Testis (tissue), 3 donors: ENCODE data around the gene SAMD3. TPM values are rescaled to one million over a fixed set of nuclear protein-coding genes. Genes with fewer than 3 reads are reported as not detected.

Experiments used
- DNase-seq: peaks from one replicate; pipeline ENCODE4 v3.0.0-alpha.2; 2019
- H3K27ac ChIP-seq, 2 donors: fragments of 200-600 bp; sonication (generic); one replicate each; pipeline ENCODE4 v1.5.1; 2019
- H3K27me3 ChIP-seq: fragments of 200-600 bp; sonication (generic); one replicate; pipeline ENCODE4 v1.5.1; 2019
- H3K36me3 ChIP-seq: fragments of 200-600 bp; sonication (generic); one replicate; pipeline ENCODE4 v1.5.1; 2017; ENCODE audit warnings: low read depth; ENCODE audit errors: missing control alignments
- H3K4me1 ChIP-seq: fragments of 200-600 bp; sonication (generic); one replicate; pipeline ENCODE4 v1.5.1; 2019
- H3K4me3 ChIP-seq, 2 donors: fragments of 200-600 bp; sonication (generic); one replicate each; pipeline ENCODE4 v1.5.1; 2017 to 2019
- H3K9me3 ChIP-seq: fragments of 200-600 bp; sonication (generic); one replicate; pipeline ENCODE4 v1.5.1; 2017
- POLR2A ChIP-seq: fragments of 450-650 bp; IDR thresholded peaks from one replicate; pipeline ENCODE4 v1.6.1; 2017; ENCODE audit warnings: antibody characterized with exemption, mild to moderate bottlenecking, moderate library complexity
- WGBS, 2 donors: methylation state at CpG; one replicate each; pipeline ENCODE4 v1.1.5; 2018; 5-methylcytosine and 5-hydroxymethylcytosine counted together
- intact Hi-C: fragments of 100-400 bp; cut with DNase I; formaldehyde crosslinking; loops from one replicate; pipeline ENCODE4 v1.15.1; 2023; ENCODE audit warnings: low total_unique reads
- polyA plus RNA-seq: library from polyadenylated mRNA; stranded (reverse); fragments of 350-450 nt; fragmentation: Illumina TruSeq; extraction: RNeasy Lipid Tissue Mini Kit (QIAGEN cat#74804); gene quantifications from one replicate; pipeline ENCODE4 v1.2.3, GENCODE V29; 2014; ENCODE audit warnings: low read depth, low replicate concordance; ENCODE audit not compliant: insufficient read depth
- total RNA-seq, 2 donors: library from RNA; depleted of rRNA; stranded (reverse); fragments of >200 nt; gene quantifications; one replicate each; pipeline ENCODE4 v1.2.3, GENCODE V29; 2016
- TF ChIP-seq, protein P1 (sequence below), 3 experiments: fragments of 450-650 bp in 2 of 3; fragments of 200-600 bp in 1 of 3; sonication (generic) in 1 of 3; IDR thresholded peaks; one replicate each; pipeline ENCODE4 v1.5.1; 2016 to 2019; ENCODE audit warnings: antibody characterized with exemption in 3 of 3, mild to moderate bottlenecking in 2 of 3, moderate library complexity in 1 of 3

SAMD3 gene
- total and polyA plus RNA-seq, 3 donors from 2014 or later, result 4.4 to 11.8 (median 5.5) TPM

DNA sequence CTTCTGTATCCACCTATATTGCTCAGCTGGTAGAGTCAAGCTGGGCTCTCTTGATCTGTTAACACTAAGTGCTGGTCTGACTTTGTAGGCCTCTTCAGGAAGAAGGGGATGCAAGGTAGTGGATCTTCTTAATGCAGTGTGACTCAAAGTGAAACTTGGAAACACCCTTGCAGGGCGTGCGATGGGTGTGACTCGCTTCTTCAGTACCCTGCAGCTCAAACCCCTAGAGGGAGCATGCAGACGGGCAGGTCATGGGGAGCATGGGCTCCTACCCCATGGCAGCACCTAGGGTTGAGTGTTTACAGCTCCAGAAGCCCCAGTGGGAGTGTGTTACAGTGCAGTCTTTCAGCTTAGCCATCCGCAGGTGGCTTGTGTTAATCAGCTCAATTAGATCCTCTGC is 757 bp upstream of the SAMD3 start:
- intact Hi-C loops, result no loop called here

DNA sequence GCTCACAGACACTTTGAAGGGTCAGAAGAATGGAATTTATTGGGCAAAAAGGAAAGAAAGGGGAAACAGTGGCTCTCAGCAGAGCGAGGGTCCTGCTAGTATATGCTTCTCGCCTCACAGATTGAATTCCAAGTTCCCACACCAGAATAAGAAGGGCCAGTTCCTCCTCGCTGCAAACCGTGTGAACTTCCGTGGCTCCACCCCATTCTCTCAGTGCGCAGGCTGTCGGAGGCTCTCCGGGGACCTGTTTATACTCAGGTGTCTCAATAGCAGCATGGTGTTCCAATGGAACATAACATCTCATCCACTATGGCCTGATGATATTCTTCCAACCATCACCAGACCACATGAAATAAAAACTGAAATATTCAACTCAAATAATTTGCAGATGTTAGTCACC is 4.6 kb downstream of the SAMD3 start:
- Histone ChIP-seq H3K27me3 (no peaks in the 10 kb centered on the region), H3K27ac (no peak overlapping the region), H3K4me1 (no peaks in the 10 kb centered on the region), H3K4me3 (no peak overlapping the region), H3K9me3 (no peaks in the 10 kb centered on the region), H3K36me3 (no peaks in the 10 kb centered on the region)
- 25 to 62% methylated on average over 7 to 8 of the region's 8 CpGs for whole genome bisulfite sequencing, 2 donors
- intact Hi-C loops, result no loop called here
- no peak for DNase-seq
- TF ChIP-seq, protein P1, sequence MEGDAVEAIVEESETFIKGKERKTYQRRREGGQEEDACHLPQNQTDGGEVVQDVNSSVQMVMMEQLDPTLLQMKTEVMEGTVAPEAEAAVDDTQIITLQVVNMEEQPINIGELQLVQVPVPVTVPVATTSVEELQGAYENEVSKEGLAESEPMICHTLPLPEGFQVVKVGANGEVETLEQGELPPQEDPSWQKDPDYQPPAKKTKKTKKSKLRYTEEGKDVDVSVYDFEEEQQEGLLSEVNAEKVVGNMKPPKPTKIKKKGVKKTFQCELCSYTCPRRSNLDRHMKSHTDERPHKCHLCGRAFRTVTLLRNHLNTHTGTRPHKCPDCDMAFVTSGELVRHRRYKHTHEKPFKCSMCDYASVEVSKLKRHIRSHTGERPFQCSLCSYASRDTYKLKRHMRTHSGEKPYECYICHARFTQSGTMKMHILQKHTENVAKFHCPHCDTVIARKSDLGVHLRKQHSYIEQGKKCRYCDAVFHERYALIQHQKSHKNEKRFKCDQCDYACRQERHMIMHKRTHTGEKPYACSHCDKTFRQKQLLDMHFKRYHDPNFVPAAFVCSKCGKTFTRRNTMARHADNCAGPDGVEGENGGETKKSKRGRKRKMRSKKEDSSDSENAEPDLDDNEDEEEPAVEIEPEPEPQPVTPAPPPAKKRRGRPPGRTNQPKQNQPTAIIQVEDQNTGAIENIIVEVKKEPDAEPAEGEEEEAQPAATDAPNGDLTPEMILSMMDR (IDR thresholded peaks at IDR 0.05), result no peak
- no peak for TF ChIP-seq POLR2A

More for the DNA sequence above, 757 bp upstream of the SAMD3 start:
- Histone ChIP-seq H3K4me3 (no peak overlapping the region), H3K27me3 (no peaks in the 10 kb centered on the region), H3K4me1 (no peaks in the 10 kb centered on the region), H3K36me3 (no peaks in the 10 kb centered on the region), H3K9me3 (no peaks in the 10 kb centered on the region), H3K27ac (no peak overlapping the region)
- 94 to 98% methylated on average over 5 of the region's 5 CpGs for WGBS, 2 donors
- DNase-seq, result no peak
- no peak for TF ChIP-seq POLR2A
- TF ChIP-seq, protein P1 (IDR thresholded peaks at IDR 0.05), result no peak

DNA sequence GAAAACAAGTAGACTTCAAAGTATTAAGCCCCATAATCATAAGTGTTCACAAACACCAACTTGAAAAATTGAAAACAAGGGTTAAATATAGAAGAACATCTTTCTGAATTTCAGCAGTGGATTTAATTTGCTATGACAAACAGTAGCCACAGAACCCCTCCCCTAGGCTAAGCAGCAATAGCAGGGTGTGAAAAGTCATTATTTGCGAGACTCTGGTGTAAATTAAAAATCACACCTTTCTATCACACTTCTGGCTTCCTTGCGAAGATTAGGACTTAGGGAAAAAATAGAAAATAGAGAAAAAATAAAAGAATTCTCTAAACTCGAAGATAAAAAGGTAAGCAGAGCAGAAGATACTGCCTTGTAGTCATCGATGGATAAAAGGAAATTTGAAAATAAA is 6.1 kb downstream of the SAMD3 start:
- TF ChIP-seq POLR2A, result no peak
- TF ChIP-seq, protein P1 (IDR thresholded peaks at IDR 0.05), result no peak
- 80 to 81% methylated on average over 4 of the region's 4 CpGs for WGBS, 2 donors

DNA sequence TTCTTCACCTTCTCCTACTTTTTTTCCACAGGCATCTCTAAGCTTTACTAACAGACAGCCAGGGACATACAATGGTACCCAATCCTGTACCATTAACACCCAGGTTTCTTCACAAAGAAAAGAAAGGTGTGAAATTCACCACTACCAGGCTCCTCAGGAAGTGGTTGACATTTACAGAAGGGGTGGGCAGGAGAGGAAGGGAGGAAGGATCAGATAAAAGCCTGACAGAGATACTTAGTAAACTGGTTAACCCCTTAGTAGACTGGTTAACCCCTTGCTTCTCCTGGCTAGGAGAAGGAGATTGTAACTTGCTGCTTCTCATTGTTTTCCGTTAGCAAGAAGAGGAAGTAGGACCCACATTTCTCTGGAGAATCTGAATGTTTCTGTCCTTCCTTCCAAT is 7.2 kb downstream of the SAMD3 start:
- no peaks in the 10 kb centered on the region for H3K4me1 ChIP-seq
- no peak for TF ChIP-seq POLR2A
- TF ChIP-seq, protein P1 (IDR thresholded peaks at IDR 0.05), result no peak
- H3K4me3 ChIP-seq, result no peak overlapping the region
- DNase-seq, result no peak
- WGBS, 2 donors, result 48 to 62% methylated on average over 1 of the region's 1 CpG
- intact Hi-C loops, result no loop called here
- H3K27me3 ChIP-seq, result no peaks in the 10 kb centered on the region
- H3K27ac ChIP-seq, result no peak overlapping the region
- H3K36me3 ChIP-seq, result no peaks in the 10 kb centered on the region
- H3K9me3 ChIP-seq, result no peaks in the 10 kb centered on the region

More for the DNA sequence above, 6.1 kb downstream of the SAMD3 start:
- DNase-seq, result no peak
- Histone ChIP-seq H3K36me3 (no peaks in the 10 kb centered on the region), H3K4me3 (no peak overlapping the region), H3K9me3 (no peaks in the 10 kb centered on the region), H3K27me3 (no peaks in the 10 kb centered on the region), H3K27ac (no peak overlapping the region), H3K4me1 (no peaks in the 10 kb centered on the region)
- intact Hi-C loops, result no loop called here

DNA sequence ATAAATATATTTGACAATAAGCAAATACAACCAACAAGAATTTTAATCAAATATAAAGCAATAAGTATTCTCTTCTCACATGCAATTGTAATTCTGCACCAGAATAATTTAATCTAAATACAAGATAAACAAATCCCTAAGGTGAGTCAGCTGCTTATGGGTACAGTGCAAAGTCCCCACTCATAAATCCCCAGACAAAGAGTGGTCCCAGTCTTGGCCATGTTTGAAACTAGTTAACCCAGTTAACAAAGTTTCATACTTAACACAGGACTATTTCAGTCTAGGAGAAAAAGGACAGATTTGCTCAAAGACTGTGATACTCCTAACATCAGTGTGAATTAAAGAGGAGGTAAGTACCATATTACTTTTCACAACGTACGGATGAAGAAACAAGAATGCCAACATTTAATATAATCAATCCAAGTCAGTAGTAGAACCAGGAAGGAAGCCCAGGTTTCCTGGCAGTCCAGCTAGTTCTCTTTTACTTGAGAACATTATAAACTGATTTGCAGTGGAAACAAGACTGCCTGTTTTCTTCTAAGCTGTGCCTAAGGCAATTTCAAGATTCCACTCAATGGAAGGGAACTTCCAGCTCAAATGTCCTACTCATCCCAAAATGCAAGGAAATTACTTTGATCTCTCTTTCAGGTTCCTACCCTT is 10.4 kb downstream of the SAMD3 start:
- no peaks in the 10 kb centered on the region for H3K27me3 ChIP-seq
- H3K4me1 ChIP-seq, result no peaks in the 10 kb centered on the region
- no peaks in the 10 kb centered on the region for H3K36me3 ChIP-seq
- no peak for DNase-seq
- H3K27ac ChIP-seq, result no peak overlapping the region
- no peaks in the 10 kb centered on the region for H3K9me3 ChIP-seq
- 31 to 35% methylated on average over 2 of the region's 2 CpGs for WGBS, 2 donors
- no peak overlapping the region for H3K4me3 ChIP-seq
- no peak for TF ChIP-seq POLR2A
- TF ChIP-seq, protein P1 (IDR thresholded peaks at IDR 0.05), result no peak
- intact Hi-C loops, result no loop called here
